Stimulated activated CD4-positive, alpha-beta T cell treated with anti-CD3 and anti-CD28 coated beads, TNF-alpha, amount 100 ng/mL, for 48 hours (primary cell): ENCODE data around the gene AHDC1.
A peak's percentile ranks its signal among the peaks of the same experiment; 100 is the strongest.

ENCODE experiments used
- DNase-seq, 3 donors: peaks; one replicate each; pipeline ENCODE4 v3.0.0-alpha.2; 2020; ENCODE audit warnings: low read depth in 3 of 3

The AHDC1 gene

GRCh38 chr1:27528818-27529703 is 74.9 kb downstream of the AHDC1 start:
- no peak for DNase-seq

DNA sequence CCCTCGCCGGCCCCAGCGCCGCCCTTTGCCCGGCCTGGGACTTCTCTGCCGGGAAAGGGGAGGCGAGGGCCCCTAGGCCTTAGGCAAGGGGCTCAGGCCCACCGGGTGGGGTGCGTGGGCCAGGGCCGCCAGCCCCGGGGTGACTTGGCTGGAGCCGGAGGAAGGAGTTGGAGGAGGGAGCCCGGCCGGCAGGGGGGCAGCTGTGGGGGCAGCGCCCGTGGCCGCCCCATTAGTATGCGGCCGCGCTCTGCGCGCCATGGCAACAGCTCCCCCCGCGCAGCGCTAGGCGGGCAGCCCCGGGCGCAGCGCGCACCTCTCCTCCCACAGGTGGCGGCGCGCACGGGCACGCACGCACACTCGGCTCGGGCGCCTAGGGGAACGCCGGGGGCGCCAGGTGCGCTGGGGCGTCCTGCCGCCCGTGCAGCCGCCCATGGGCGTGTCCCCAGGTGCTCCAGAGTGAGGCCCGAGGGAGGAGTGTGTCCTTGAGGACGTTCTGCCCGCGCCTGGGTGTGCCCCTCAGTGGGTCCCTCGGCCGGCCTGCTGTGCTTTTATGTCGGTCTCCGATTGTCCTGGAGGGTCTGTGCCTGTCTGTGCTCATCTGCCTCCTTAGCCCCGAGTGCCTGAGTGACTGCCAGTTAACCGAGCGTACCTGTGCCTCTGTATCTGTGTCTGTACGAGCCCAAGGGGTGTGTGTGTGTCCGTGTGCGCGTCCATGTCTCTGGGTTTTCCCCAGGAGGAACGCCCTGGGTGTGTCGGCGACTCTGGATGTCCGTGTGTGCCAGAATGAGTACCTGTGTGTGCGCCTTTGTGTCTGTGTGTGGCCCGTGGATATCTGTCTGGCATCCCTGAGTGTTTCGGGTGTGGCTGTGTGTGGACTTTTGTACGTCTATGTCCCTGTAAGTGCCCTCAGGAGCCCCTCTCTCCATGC is 75.8 kb downstream of the AHDC1 start:
- DNase-seq, result peak in 1 of 3 donors; percentile 32

DNA sequence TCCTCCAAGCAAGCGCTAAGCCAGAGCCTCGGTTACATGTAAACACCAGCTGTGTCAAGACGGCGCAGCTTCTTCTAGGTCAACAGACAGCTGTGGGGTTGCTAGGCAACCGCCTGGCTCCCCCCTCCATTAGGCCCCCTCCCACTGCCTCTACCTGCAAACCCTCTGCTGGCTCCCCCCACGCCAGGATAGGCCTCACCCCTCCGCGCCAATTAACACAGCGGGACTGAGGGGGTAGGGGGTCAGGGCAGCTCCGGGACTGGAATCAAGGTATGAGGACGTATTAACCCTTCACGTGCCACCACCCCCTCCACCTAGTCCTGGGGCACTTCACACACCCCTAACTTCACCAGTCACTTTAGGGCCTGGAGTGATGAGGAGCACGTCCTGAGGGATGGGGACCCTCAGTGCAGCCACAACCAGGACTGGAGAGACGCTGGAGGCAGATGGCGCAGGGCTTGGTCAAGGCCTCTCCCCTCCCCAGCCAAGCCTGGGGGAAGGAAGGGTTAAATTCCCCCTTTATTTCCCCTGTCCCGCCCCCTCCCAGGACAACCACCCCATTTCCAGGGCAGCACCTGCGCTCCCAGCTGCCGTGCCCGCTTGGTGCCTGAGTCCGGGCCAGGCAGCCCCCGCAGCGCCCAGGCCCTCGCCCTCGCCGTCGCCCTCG is 76.6 kb downstream of the AHDC1 start:
- DNase-seq, result no peak

DNA sequence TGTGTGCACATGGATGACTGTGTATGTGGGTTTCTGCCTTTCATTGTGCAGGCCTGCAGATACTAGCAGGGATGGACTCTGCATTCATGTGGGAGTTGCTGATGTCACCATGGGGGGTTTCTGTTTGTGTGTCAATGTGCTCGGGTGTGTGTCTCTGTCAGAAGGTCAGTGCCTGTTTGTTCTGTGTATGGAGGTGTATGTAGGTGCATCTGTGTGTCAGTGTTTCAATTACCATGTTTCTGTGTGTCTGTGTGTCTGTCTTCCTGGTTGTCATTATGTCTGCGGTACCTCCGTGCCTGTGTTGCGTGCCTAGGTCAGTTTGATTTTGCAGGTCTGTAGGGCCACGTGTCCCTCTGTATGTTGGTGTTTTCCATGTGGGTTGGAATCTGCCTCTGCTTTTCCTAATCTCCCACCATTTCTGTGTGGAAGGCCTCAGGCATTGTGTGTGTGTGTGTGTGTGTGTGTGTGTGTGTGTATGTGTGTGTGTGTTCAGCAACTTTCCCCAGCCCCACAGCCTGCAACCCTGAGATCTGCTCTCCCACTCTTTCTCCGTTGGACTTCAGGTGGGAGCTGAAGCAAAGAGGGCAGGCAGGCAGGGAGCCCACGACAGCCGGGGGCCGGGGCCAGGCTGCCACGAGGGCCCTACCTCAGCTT is 77.2 kb downstream of the AHDC1 start:
- no peak for DNase-seq

- peak in 1 of 3 donors; percentile 71 for DNase-seq
Measured at GRCh38 chr1:27525296-27526272, 78.4 kb downstream of the AHDC1 start.

DNA sequence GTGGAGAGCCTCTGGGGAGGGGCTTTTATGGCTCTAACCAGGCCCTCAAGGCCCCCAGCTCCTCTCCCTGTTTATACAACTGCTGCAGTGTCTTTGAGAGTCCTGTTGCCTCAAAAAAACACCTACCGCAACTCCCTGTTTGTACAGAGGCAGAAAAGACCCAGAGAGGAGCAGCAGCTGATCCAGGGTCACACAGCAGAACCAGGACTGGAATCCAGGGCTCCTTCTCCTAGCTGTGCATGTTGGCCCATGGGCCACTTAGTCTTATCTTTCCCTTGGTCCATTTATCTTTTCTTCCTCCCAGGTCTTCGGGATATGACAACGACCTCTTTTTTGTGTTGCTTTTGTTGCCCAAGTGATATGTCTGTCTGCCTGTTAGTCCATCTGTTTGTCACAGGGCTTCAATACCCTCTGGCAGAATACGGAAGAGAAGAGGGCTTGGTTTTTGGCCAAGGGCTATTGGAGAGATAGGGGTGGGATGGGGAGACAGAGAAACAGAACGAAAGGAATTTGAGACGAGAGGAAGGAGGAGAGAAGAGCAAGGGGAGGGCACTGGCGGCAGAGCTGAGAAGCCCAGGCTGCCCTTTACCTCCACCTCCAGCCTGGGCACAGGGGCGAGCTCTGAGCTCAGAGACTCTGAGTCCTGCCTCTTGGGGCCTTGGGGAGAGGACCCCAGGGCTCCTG is 80.5 kb downstream of the AHDC1 start:
- DNase-seq, result no peak

GRCh38 chr1:27522432-27523336 is 81.3 kb downstream of the AHDC1 start:
- peak; percentile 48 to 65 (median 65) for DNase-seq

- DNase-seq, result no peak
Measured at GRCh38 chr1:27521861-27522431, 82.0 kb downstream of the AHDC1 start.

DNA sequence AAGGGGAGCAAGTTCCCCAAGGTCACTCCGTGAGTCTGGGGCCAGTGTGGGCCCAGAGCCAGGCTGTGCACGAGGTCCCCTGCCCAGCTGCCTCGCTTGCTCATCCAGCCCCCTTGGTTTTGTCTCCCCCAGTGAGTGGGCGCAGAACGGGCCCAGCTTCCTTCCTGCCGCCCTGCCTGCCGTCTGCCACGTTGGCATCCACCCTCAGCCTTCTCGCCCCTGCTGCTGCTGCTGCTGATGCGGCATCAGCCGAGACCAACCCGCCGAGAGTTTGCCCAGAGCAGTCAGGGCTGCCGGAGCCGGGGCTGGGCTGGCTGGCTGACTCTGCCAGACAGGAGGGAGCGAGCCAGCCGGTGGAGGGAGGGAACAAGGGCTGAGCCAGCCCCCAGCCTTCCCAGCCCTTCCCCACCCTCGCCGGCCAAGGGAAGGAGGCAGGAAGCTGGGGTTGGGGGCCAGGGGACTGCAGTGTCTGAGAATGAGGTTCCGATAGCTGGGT is 82.6 kb downstream of the AHDC1 start:
- peak in 1 of 3 donors; percentile 46 for DNase-seq

GRCh38 chr1:27520651-27521050 is 83.3 kb downstream of the AHDC1 start:
- no peak for DNase-seq

DNA sequence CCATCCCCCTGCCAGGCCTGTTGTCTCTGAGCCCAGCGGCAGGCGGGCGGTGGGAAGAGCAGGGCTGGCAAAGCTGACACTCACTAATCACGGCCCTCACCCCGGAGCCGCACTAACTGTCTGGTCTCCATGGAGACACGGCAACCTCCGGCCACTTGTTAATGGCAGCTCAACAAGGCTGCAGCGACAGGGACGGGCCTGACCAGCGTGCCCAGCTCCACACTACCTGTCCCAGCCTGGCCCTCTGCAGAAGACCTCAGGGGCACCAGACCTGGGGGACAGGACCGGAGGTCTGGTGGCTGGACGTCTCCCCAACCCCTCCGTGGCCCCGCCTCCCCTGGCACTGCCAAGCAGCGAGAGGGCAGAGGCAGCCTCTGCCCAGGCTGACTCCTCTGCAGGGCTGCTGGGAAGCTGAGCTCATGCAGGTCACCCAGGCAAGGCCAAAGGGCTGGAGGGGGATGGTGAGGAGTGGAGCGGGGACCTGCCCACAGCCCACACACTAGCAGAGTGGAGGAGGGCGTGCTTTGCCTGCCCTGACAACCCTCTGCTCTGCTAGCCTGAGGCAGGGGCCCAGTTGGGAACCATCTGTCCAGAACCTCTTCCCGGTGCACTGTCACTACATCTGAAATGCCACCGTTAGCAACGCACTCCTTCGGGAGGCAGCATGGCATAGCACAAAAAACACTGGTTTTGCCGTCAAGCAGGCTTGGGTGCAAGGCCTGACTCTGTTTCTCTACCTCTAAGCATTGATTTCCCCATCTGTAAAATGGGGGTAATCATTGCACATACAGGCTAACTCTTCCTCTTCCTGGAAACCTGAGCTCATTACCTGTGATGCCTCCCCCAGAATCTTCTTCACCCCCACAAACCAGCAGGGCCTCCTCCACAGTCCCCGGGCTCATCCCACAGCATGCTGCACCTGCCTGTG is 84.3 kb downstream of the AHDC1 start:
- DNase-seq, result no peak

GRCh38 chr1:27518808-27519207 is 85.1 kb downstream of the AHDC1 start:
- DNase-seq, result no peak

DNA sequence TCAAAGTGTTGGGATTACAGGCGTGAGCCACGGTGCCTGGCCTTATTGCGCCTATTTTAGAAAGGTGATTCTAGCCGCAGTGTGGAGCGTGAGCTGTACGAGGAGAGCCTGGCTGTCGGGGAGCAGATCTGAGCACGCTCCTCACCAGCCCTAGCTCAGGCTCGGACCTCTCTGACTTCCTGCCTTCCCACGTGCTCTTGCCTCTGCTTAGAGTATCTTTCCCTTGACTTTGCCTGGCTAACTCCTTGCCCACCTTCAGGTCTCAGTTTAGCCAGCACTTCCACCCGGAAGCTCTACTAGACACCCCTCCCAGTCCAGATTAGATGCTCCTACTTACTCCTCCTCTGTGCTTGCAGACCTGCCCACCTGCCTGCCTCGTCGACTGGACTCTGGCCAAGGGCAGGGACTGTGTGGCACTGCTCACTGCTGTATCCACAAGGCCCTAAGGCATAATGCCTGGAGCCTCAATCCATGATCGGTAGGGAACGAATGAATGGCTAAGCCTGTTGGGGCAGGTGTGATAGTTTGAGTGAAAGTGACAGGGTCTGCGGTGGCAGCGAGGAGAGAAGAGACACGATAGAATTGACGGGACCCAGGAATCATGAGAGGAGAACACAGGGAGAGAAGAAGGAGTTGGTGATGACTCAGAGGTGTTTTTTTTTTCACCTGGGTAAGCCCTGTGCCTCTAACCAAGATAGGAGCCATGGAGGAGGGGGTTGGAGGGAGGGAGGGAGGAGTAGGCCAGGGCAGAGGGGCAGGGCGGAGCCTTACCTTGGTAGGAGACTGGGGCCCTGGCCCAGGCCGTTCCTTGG is 85.8 kb downstream of the AHDC1 start:
- no peak for DNase-seq

- DNase-seq, result no peak
Measured at GRCh38 chr1:27517301-27517700, 86.6 kb downstream of the AHDC1 start.

- DNase-seq, result no peak
Measured at GRCh38 chr1:27515626-27516025, 88.3 kb downstream of the AHDC1 start.

- no peak for DNase-seq
Measured at GRCh38 chr1:27513958-27514357, 90.0 kb downstream of the AHDC1 start.
